Myocyte (in vitro differentiated cells): ENCODE results near the gene GRIA3. TPM values are rescaled to one million over a fixed set of nuclear protein-coding genes. Genes with fewer than 3 reads are reported as not detected.

Source experiments
- DNase-seq: peaks from one replicate; pipeline ENCODE4 v3.0.0-alpha.2; 2012; ENCODE audit warnings: low read depth
- polyA plus RNA-seq: library from polyadenylated mRNA; unstranded; fragments of >200 nt; gene quantifications from one replicate; pipeline ENCODE4 v1.2.1, GENCODE V29; 2012; ENCODE audit warnings: missing spikeins
- total RNA-seq: library from RNA; depleted of rRNA; stranded (reverse); fragments of >200 nt; gene quantifications from 2 replicates; pipeline ENCODE4 v1.2.3, GENCODE V29; 2014

The GRIA3 gene
- total RNA-seq = not detected in 2 replicates
- polyA plus RNA-seq = not detected

- no peak for DNase-seq
Observed at GRCh38 chrX:123184219-123184865, at the start of gene GRIA3. Gene GRIA3 (plus strand): TSS chrX:123184278. CDS start chrX:123184536, 258 bp downstream.

- no peak for DNase-seq
Observed at GRCh38 chrX:123138473-123138872, 45.6 kb upstream of the GRIA3 start.

- DNase-seq = no peak
Observed at GRCh38 chrX:123140454-123140853, 43.6 kb upstream of the GRIA3 start.

GRCh38 chrX:123140904-123141303 is 43.2 kb upstream of the GRIA3 start:
- no peak for DNase-seq

- DNase-seq = no peak
Observed at GRCh38 chrX:123153846-123154335, 30.2 kb upstream of the GRIA3 start.

- DNase-seq = no peak
Observed at GRCh38 chrX:123155327-123155726, 28.8 kb upstream of the GRIA3 start.

- DNase-seq = no peak
Observed at GRCh38 chrX:123157586-123157985, 26.5 kb upstream of the GRIA3 start.

- no peak for DNase-seq
Observed at GRCh38 chrX:123159403-123159802, 24.7 kb upstream of the GRIA3 start.

GRCh38 chrX:123167621-123168020 is 16.5 kb upstream of the GRIA3 start:
- DNase-seq = no peak

GRCh38 chrX:123169247-123169901 is 14.7 kb upstream of the GRIA3 start:
- DNase-seq = no peak

- no peak for DNase-seq
Observed at GRCh38 chrX:123170546-123170945, 13.5 kb upstream of the GRIA3 start.

- DNase-seq = no peak
Observed at GRCh38 chrX:123171781-123172180, 12.3 kb upstream of the GRIA3 start.

GRCh38 chrX:123172869-123173268 is 11.2 kb upstream of the GRIA3 start:
- no peak for DNase-seq

GRCh38 chrX:123173833-123174232 is 10.2 kb upstream of the GRIA3 start:
- DNase-seq = no peak

- no peak for DNase-seq
Observed at GRCh38 chrX:123175366-123176122, 8.5 kb upstream of the GRIA3 start.

- no peak for DNase-seq
Observed at GRCh38 chrX:123181233-123181914, 2.7 kb upstream of the GRIA3 start.

GRCh38 chrX:123184866-123185276 is 793 bp downstream of the GRIA3 start:
- DNase-seq = no peak

GRCh38 chrX:123185721-123186120 is 1.6 kb downstream of the GRIA3 start:
- DNase-seq = no peak

GRCh38 chrX:123186801-123187200 is 2.7 kb downstream of the GRIA3 start:
- no peak for DNase-seq

- DNase-seq = no peak
Observed at GRCh38 chrX:123188081-123188480, 4.0 kb downstream of the GRIA3 start.

- no peak for DNase-seq
Observed at GRCh38 chrX:123189338-123189737, 5.3 kb downstream of the GRIA3 start.

GRCh38 chrX:123190096-123190495 is 6.0 kb downstream of the GRIA3 start:
- DNase-seq = no peak
